ENCODE results near the gene ANTKMT.

DNA sequence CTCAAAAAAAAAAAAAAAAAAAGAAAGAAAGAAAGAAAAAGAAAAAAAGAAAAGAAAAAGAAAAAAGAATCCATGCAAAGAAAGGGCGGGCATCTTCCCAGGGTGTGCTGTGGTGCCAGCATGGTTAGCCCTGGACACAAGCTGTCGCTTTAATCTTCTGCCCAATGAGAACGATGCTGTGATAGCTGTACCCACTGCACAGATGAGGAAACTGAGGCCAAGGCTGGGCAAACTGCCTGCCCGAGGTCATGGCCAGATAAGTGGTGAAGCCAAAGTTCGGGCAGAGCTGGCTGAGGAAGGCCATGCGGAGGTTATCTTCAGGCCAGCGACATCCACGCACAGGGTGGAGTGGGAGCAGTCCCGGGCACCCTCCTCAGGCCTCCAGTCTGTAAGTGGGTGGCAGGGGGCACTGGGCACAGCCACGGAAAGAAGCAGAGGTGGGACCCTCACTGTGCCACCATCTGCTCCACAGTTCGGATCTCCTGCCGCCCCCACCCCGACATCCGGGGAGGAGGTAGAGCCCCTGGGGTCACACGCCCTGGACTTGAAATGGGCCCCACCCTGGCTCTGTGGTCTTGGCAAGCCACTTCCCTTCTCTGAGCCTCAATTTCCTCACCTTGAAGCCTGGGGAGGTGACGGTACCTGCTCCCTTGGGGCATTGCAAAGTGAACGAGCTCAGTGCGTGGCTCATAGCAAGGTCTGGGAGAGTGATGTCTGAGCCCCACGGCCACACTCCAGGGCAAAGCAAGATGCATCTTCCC is 21.9 kb upstream of the ANTKMT start:
- TF ChIP-seq, protein P1, sequence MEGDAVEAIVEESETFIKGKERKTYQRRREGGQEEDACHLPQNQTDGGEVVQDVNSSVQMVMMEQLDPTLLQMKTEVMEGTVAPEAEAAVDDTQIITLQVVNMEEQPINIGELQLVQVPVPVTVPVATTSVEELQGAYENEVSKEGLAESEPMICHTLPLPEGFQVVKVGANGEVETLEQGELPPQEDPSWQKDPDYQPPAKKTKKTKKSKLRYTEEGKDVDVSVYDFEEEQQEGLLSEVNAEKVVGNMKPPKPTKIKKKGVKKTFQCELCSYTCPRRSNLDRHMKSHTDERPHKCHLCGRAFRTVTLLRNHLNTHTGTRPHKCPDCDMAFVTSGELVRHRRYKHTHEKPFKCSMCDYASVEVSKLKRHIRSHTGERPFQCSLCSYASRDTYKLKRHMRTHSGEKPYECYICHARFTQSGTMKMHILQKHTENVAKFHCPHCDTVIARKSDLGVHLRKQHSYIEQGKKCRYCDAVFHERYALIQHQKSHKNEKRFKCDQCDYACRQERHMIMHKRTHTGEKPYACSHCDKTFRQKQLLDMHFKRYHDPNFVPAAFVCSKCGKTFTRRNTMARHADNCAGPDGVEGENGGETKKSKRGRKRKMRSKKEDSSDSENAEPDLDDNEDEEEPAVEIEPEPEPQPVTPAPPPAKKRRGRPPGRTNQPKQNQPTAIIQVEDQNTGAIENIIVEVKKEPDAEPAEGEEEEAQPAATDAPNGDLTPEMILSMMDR (IDR thresholded peaks at IDR 0.05) = no peak
- no peak for TF ChIP-seq POLR2A (IDR thresholded peaks at IDR 0.05)
